PC-3 (cell line): ENCODE results near the gene ARSG.

Source experiments
- EZH2 ChIP-seq: fragments of 300-600 bp; sonication (generic); IDR thresholded peaks from one replicate; pipeline ENCODE4 v1.6.1; 2017; ENCODE audit warnings: antibody characterized with exemption, mild to moderate bottlenecking, low read length; ENCODE audit not compliant: unreplicated experiment
- EZH2phosphoT487 ChIP-seq: fragments of 300-600 bp; sonication (generic); IDR thresholded peaks from 2 replicates; pipeline ENCODE4 v1.6.1; 2018; ENCODE audit warnings: mild to moderate bottlenecking, antibody characterized with exemption, low read length, borderline replicate concordance
- TF ChIP-seq, protein P1 (sequence below): fragments of 300-600 bp; sonication (generic); conservative IDR thresholded peaks from 2 replicates; pipeline ENCODE4 v1.5.1; 2017; ENCODE audit warnings: antibody characterized with exemption, low read depth, mild to moderate bottlenecking, low read length

DNA sequence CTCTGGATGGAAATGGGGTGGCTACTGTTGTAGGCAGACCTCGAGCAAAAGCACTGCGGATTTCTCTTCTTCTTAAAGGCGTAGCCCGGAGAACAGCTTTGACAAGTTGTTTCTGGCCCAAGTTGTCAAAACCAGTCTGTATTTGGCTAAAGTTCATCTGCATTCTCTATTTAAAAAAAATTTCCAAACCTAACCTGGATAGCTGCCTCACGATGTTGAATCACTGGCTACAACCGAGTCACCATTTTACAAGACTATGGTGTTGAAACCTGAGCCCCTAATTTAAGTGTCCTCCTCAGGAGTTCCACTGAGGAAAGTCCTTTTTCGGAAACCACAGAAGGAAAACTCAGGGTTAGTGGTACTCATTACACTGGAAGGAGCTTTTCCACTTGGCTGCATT lies 1.8 kb upstream of the ARSG start:
- TF ChIP-seq, protein P1, sequence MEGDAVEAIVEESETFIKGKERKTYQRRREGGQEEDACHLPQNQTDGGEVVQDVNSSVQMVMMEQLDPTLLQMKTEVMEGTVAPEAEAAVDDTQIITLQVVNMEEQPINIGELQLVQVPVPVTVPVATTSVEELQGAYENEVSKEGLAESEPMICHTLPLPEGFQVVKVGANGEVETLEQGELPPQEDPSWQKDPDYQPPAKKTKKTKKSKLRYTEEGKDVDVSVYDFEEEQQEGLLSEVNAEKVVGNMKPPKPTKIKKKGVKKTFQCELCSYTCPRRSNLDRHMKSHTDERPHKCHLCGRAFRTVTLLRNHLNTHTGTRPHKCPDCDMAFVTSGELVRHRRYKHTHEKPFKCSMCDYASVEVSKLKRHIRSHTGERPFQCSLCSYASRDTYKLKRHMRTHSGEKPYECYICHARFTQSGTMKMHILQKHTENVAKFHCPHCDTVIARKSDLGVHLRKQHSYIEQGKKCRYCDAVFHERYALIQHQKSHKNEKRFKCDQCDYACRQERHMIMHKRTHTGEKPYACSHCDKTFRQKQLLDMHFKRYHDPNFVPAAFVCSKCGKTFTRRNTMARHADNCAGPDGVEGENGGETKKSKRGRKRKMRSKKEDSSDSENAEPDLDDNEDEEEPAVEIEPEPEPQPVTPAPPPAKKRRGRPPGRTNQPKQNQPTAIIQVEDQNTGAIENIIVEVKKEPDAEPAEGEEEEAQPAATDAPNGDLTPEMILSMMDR, result no peak
- TF ChIP-seq EZH2, result no peak
- no peak for TF ChIP-seq EZH2phosphoT487
